GM18951 (cell line): ENCODE data around the gene NKX2-1.

Experiments
- POLR2A ChIP-seq: IDR thresholded peaks from 4 replicates; pipeline ENCODE4 v1.6.1; 2011; ENCODE audit warnings: mild to moderate bottlenecking; ENCODE audit not compliant: insufficient read length, insufficient read depth; ENCODE audit errors: extremely low read depth
- in situ Hi-C: fragments of 300-500 bp; cut with MboI; formaldehyde crosslinking; loops from one replicate; pipeline ENCODE4 v1.12.0; 2022; ENCODE audit warnings: low sequenced_read_pairs, mixed read lengths, inconsistent platforms; ENCODE audit not compliant: unreplicated experiment

Gene NKX2-1

GRCh38 chr14:36515105-36515593 is 4.9 kb downstream of the NKX2-1 start:
- TF ChIP-seq POLR2A: no peak
- in situ Hi-C loops: loop anchor here (25.0 kb wide), 1 partner anchor 147 kb away; the partner anchor contains the start of gene PAX9

GRCh38 chr14:36514278-36515104 is 5.5 kb downstream of the NKX2-1 start:
- no peak for TF ChIP-seq POLR2A
- in situ Hi-C loops: loop anchor here (25.0 kb wide), 1 partner anchor 148 kb away; the partner anchor contains the start of gene PAX9

GRCh38 chr14:36513451-36514277 is 6.4 kb downstream of the NKX2-1 start:
- in situ Hi-C loops: loop anchor here (25.0 kb wide), 1 partner anchor 149 kb away; the partner anchor contains the start of gene PAX9
- TF ChIP-seq POLR2A: no peak

GRCh38 chr14:36513012-36513420 is 7.0 kb downstream of the NKX2-1 start:
- in situ Hi-C loops: loop anchor here (25.0 kb wide), 1 partner anchor 149 kb away; the partner anchor contains the start of gene PAX9
- TF ChIP-seq POLR2A: no peak

GRCh38 chr14:36512585-36513003 is 7.4 kb downstream of the NKX2-1 start:
- TF ChIP-seq POLR2A: no peak
- in situ Hi-C loops: loop anchor here (25.0 kb wide), 1 partner anchor 150 kb away; the partner anchor contains the start of gene PAX9

- in situ Hi-C loops: loop anchor here (25.0 kb wide), 1 partner anchor 150 kb away; the partner anchor contains the start of gene PAX9
- no peak for TF ChIP-seq POLR2A
Measured at GRCh38 chr14:36511981-36512584, 7.9 kb downstream of the NKX2-1 start.

GRCh38 chr14:36510874-36511273 is 9.2 kb downstream of the NKX2-1 start:
- in situ Hi-C loops: loop anchor here (25.0 kb wide), 1 partner anchor 151 kb away; the partner anchor contains the start of gene PAX9
- TF ChIP-seq POLR2A: no peak

GRCh38 chr14:36510078-36510799 is 9.8 kb downstream of the NKX2-1 start:
- in situ Hi-C loops: loop anchor here (25.0 kb wide), 1 partner anchor 152 kb away; the partner anchor contains the start of gene PAX9
- no peak for TF ChIP-seq POLR2A

- TF ChIP-seq POLR2A: no peak
- in situ Hi-C loops: loop anchor here (25.0 kb wide), 1 partner anchor 153 kb away; the partner anchor contains the start of gene PAX9
Measured at GRCh38 chr14:36509069-36509917, 10.7 kb downstream of the NKX2-1 start.

GRCh38 chr14:36508418-36509068 is 11.5 kb downstream of the NKX2-1 start:
- in situ Hi-C loops: loop anchor here (25.0 kb wide), 1 partner anchor 154 kb away; the partner anchor contains the start of gene PAX9
- TF ChIP-seq POLR2A: no peak

- in situ Hi-C loops: loop anchor here (25.0 kb wide), 1 partner anchor 154 kb away; the partner anchor contains the start of gene PAX9
Measured at GRCh38 chr14:36507847-36508417, 12.1 kb downstream of the NKX2-1 start.

More at GRCh38 chr14:36507847-36508417, 12.1 kb downstream of the NKX2-1 start:
- TF ChIP-seq POLR2A: no peak
